OCI-LY3 (cell line): ENCODE measurements around the gene GABRG3.

Experiments
- CTCF ChIP-seq: fragments of 200-600, 300-600 bp; sonication (generic); IDR thresholded peaks from 2 replicates; pipeline ENCODE4 v1.5.1; 2014; ENCODE audit warnings: antibody characterized with exemption, low read length, low read depth
- EZH2phosphoT487 ChIP-seq: fragments of 200-600 bp; shearing (Covaris generic); IDR thresholded peaks from 2 replicates; pipeline ENCODE4 v1.6.1; 2018; ENCODE audit warnings: antibody characterized with exemption, mixed run types, low read depth

DNA sequence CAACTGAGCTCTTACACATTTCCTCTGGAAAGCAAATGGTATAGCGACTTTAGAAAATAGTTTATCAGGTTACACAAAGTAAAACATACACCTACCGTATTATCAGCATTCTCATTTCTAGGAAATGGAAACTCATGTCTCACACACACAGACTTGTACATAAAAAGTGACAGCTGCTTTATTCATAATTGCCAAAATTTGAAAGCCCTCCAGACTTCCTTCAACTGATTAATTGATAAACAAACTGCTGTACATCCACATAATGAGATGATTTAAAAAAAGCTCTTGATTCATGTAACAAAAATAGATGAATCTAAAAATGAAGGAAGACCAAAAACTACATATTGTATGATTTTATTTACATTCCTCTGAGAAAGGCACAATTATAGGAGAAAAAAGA lies 425.5 kb downstream of the GABRG3 start:
- no peak for TF ChIP-seq EZH2phosphoT487
- no peak for TF ChIP-seq CTCF
